BJ (cell line): ENCODE measurements around the gene HMSD. TPM values are rescaled to one million over a fixed set of nuclear protein-coding genes. Genes with fewer than 3 reads are reported as not detected.
"Not testable (repeated sequence)": the region's sequence is repeated elsewhere in the genome, so short reads cannot be mapped to it uniquely, and the experiment has no call there.

Source experiments
- CTCF ChIA-PET: fragments of 350-600 bp; formaldehyde crosslinking; extraction: SDS; loops from one replicate; lab custom pipeline; 2021; ENCODE audit warnings: antibody characterized with exemption, inconsistent platforms; lab: Yijun Ruan, JAX
- POLR2A ChIA-PET: fragments of 300-600 bp; sonication (Branson Sonifier 250); formaldehyde crosslinking; extraction: SDS; loops from one replicate; lab custom pipeline; 2021; ENCODE audit warnings: antibody characterized with exemption; lab: Charles Lee
- DNase-seq: peaks from one replicate; pipeline ENCODE4 v3.0.0-alpha.2; 2011; ENCODE audit warnings: low read depth
- H3K27me3 ChIP-seq: 2 replicates; pipeline ENCODE4 v1.6.0; 2011; ENCODE audit warnings: low read length; ENCODE audit not compliant: control insufficient read depth, insufficient read depth
- H3K36me3 ChIP-seq: 2 replicates; pipeline ENCODE4 v1.5.1; 2011; ENCODE audit warnings: low read length; ENCODE audit not compliant: control insufficient read depth, insufficient read depth
- H3K4me3 ChIP-seq: 2 replicates; pipeline ENCODE4 v1.5.1; 2011; ENCODE audit warnings: low read depth, mild to moderate bottlenecking, control low read depth, low read length
- CTCF ChIP-seq: IDR thresholded peaks from 2 replicates; pipeline ENCODE4 v1.5.1; 2011; ENCODE audit warnings: low read depth, mild to moderate bottlenecking, control low read depth, inconsistent platforms, low read length, moderate library complexity; ENCODE audit not compliant: insufficient read depth
- polyA plus RNA-seq: library from polyadenylated mRNA; depleted of rRNA; stranded (reverse); fragments of >200 nt; gene quantifications from 2 replicates; pipeline ENCODE4 v1.2.3, GENCODE V29; 2011

The HMSD gene
- polyA plus RNA-seq, 1 experiment = 0.26 TPM

GRCh38 chr18:63936932-63937393 lies 12.1 kb upstream of the HMSD start:
- no peak for DNase-seq
- ChIA-PET CTCF (interaction anchor here (0.7 to 7.7 kb wide), 36 partner anchors 8 to 498 kb away, joined by 3 to 47 read pairs (median 6); no protein-coding TSS in a partner anchor), POLR2A (no interaction called here)
- Histone ChIP-seq H3K4me3 (peak overlapping the region; percentile 85), H3K36me3 (no peaks in the 10 kb centered on the region), H3K27me3 (peaks cover 2% of the 10 kb centered on the region; the same call in 1 of the 2 replicates)
- TF ChIP-seq CTCF = no peak

- CTCF ChIA-PET = interaction anchor here (7.7 kb wide), 1 partner anchor 22 kb away, joined by 47 read pairs; no protein-coding TSS in a partner anchor
- DNase-seq = no peak
- POLR2A ChIA-PET = no interaction called here
- no peak for TF ChIP-seq CTCF
- H3K27me3 ChIP-seq = no peaks in the 10 kb centered on the region; the same call in 1 of the 2 replicates
- H3K4me3 ChIP-seq = no peak overlapping the region
- no peaks in the 10 kb centered on the region for H3K36me3 ChIP-seq
Observed at GRCh38 chr18:63940008-63940407, 9.1 kb upstream of the HMSD start.

GRCh38 chr18:63940543-63941050 lies 8.5 kb upstream of the HMSD start:
- H3K36me3 ChIP-seq, H3K27me3 ChIP-seq, H3K4me3 ChIP-seq, POLR2A ChIA-PET, DNase-seq: not testable (repeated sequence)
- CTCF ChIA-PET = interaction anchor here (7.7 kb wide), 1 partner anchor 21 kb away, joined by 47 read pairs; no protein-coding TSS in a partner anchor

GRCh38 chr18:63947051-63947790 lies 1.9 kb upstream of the HMSD start:
- ChIA-PET POLR2A (no interaction called here), CTCF (interaction anchor here (1.0 kb wide), 1 partner anchor 10 kb away, joined by 4 read pairs; no protein-coding TSS in a partner anchor)
- no peak for TF ChIP-seq CTCF
- no peak for DNase-seq
- H3K4me3 ChIP-seq = no peak overlapping the region
- no peaks in the 10 kb centered on the region for H3K27me3 ChIP-seq
- no peaks in the 10 kb centered on the region for H3K36me3 ChIP-seq

- H3K27me3 ChIP-seq = no peaks in the 10 kb centered on the region
- DNase-seq = no peak
- ChIA-PET POLR2A (no interaction called here), CTCF (no interaction called here)
- H3K36me3 ChIP-seq = no peaks in the 10 kb centered on the region
- peak; percentile 26 for TF ChIP-seq CTCF
- no peak overlapping the region for H3K4me3 ChIP-seq
Observed at GRCh38 chr18:63951302-63951705, 2.2 kb downstream of the HMSD start.
